Upper lobe of left lung (tissue), 4 donors: ENCODE results near the gene BLMH.

ENCODE experiments used
- CTCF ChIP-seq, 6 experiments: fragments of 450-650 bp in 4 of 6; fragments of 200-600 bp in 2 of 6; sonication (generic) in 2 of 6; IDR thresholded peaks; one replicate each; pipeline ENCODE4 v1.5.1; 2016 to 2019; ENCODE audit warnings: antibody characterized with exemption in 6 of 6
- POLR2A ChIP-seq, 4 donors: fragments of 450-650 bp; IDR thresholded peaks; one replicate each; pipeline ENCODE4 v1.5.1; 2016 to 2017; ENCODE audit warnings: antibody characterized with exemption in 4 of 4, mild to moderate bottlenecking in 2 of 4
- POLR2AphosphoS5 ChIP-seq, 2 donors: sonication (generic); formaldehyde crosslinking; IDR thresholded peaks; one replicate each; pipeline ENCODE4 v1.5.1; 2017; ENCODE audit warnings: antibody characterized with exemption in 2 of 2

GRCh38 chr17:30310562-30310961 is 18.8 kb upstream of the BLMH start:
- TF ChIP-seq CTCF (IDR thresholded peaks at IDR 0.05) (no peak), POLR2AphosphoS5 (IDR thresholded peaks at IDR 0.05) (no peak), POLR2A (IDR thresholded peaks at IDR 0.05) (no peak)
